Uterus (tissue), 4 donors: Measurements from ENCODE around the gene CLIC1. TPM values are rescaled to one million over a fixed set of nuclear protein-coding genes. Genes with fewer than 3 reads are reported as not detected.

Experiments
- DNase-seq, 2 donors: peaks; one replicate each; pipeline ENCODE4 v3.0.0-alpha.2; 2019 to 2020
- H3K27ac ChIP-seq, 2 donors: fragments of 200-600 bp; sonication (generic); 1 replicate in 1 of 2; 2 replicates in 1 of 2; pipeline ENCODE4 v1.5.1; 2016 to 2018
- H3K27me3 ChIP-seq, 2 donors: fragments of 200-600 bp; sonication (generic); one replicate each; pipeline ENCODE4 v1.5.1; 2018 to 2019; ENCODE audit warnings: control low read depth in 1 of 2
- H3K36me3 ChIP-seq, 2 donors: fragments of 200-600 bp; sonication (generic); one replicate each; pipeline ENCODE4 v1.5.1; 2019; ENCODE audit warnings: control low read depth in 1 of 2
- H3K4me1 ChIP-seq, 2 donors: fragments of 200-600 bp; sonication (generic); one replicate each; pipeline ENCODE4 v1.5.1; 2018 to 2019; ENCODE audit warnings: control low read depth in 1 of 2
- H3K4me3 ChIP-seq, 2 donors: fragments of 200-600 bp; sonication (generic); 1 replicate in 1 of 2; 2 replicates in 1 of 2; pipeline ENCODE4 v1.5.1; 2018 to 2019; ENCODE audit warnings: mild to moderate bottlenecking in 1 of 2
- H3K9me3 ChIP-seq, 2 donors: fragments of 200-600 bp; sonication (generic); one replicate each; pipeline ENCODE4 v1.5.1; 2019; ENCODE audit warnings: control low read depth in 1 of 2
- POLR2A ChIP-seq, 2 donors: fragments of 450-650 bp; IDR thresholded peaks; one replicate each; pipeline ENCODE4 v1.6.1; 2016; ENCODE audit warnings: antibody characterized with exemption in 2 of 2, mild to moderate bottlenecking in 1 of 2, moderate library complexity in 1 of 2
- intact Hi-C: fragments of 100-400 bp; cut with DNase I; formaldehyde crosslinking; loops from one replicate; pipeline ENCODE4 v1.15.1; 2023; ENCODE audit warnings: low total_unique reads
- total RNA-seq, 4 donors: library from RNA; depleted of rRNA in 3 of 4; stranded (reverse); fragments of >200 nt in 3 of 4; gene quantifications; one replicate each; pipeline versions ENCODE4 v1.1.0 to v1.2.4, GENCODE V29; 2014 to 2023
- TF ChIP-seq, protein P1 (sequence below), 4 experiments: fragments of 200-600 bp in 2 of 4; fragments of 450-650 bp in 2 of 4; sonication (generic) in 2 of 4; IDR thresholded peaks; one replicate each; pipeline ENCODE4 v1.5.1; 2016 to 2019; ENCODE audit warnings: antibody characterized with exemption in 4 of 4, mild to moderate bottlenecking in 2 of 4, moderate library complexity in 1 of 4
- donor health status: DM: yes; HTN: yes; CAD: no.

The CLIC1 gene
- total RNA-seq, 4 donors from 2014 or later: 173 to 328 (median 216) TPM

DNA sequence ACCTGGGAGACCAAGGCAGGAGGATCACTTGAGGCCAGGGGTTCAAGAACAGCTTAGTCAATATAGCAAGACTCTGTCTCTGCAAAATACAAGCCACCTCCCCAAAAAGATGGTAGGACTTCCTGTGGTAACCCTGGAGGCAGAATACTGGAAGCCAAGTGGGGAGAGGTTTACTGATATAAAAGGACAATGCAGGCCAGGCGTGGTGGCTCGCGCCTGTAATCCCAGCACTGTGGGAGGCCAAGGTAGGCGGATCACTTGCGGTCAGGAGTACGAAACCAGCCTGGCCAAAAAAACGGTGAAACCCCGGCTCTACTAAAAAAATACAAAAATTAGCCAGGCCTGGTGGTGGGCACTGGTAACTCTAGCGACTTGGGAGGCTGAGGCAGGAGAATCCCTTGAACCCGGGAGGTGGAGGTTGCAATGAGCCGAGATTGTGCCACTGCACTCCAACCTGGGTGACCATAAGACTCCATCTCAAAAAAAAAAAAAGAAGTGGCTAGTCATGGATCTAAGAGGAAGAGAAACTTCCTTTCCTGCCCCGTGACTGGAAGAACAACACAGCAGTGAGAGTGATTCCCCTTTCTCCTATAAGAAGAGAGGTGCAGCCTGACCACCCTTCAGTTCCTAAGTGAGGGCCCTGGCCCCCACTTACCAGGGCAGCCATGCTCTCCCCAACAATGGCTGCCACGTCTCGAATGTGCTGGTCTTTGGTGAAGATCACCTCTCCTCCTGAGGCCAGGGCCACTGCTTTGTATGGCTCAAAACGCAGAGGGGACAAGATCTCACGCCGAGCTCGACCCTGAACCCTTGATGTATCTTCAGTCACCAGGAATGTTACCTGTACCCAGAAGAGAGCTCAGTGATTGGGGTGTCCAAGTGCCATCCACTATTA lies 32.3 kb upstream of the CLIC1 start:
- no peak for TF ChIP-seq POLR2A (IDR thresholded peaks at IDR 0.05)
- TF ChIP-seq, protein P1, sequence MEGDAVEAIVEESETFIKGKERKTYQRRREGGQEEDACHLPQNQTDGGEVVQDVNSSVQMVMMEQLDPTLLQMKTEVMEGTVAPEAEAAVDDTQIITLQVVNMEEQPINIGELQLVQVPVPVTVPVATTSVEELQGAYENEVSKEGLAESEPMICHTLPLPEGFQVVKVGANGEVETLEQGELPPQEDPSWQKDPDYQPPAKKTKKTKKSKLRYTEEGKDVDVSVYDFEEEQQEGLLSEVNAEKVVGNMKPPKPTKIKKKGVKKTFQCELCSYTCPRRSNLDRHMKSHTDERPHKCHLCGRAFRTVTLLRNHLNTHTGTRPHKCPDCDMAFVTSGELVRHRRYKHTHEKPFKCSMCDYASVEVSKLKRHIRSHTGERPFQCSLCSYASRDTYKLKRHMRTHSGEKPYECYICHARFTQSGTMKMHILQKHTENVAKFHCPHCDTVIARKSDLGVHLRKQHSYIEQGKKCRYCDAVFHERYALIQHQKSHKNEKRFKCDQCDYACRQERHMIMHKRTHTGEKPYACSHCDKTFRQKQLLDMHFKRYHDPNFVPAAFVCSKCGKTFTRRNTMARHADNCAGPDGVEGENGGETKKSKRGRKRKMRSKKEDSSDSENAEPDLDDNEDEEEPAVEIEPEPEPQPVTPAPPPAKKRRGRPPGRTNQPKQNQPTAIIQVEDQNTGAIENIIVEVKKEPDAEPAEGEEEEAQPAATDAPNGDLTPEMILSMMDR (IDR thresholded peaks at IDR 0.05): no peak
- H3K4me1 ChIP-seq: no peaks in the 10 kb centered on the region
- intact Hi-C loops: no loop called here
- H3K36me3 ChIP-seq: no peaks in the 10 kb centered on the region
- no peak overlapping the region for H3K27ac ChIP-seq
- no peaks in the 10 kb centered on the region for H3K27me3 ChIP-seq
- DNase-seq: no peak
- H3K4me3 ChIP-seq: no peak overlapping the region
- H3K9me3 ChIP-seq: no peaks in the 10 kb centered on the region

DNA sequence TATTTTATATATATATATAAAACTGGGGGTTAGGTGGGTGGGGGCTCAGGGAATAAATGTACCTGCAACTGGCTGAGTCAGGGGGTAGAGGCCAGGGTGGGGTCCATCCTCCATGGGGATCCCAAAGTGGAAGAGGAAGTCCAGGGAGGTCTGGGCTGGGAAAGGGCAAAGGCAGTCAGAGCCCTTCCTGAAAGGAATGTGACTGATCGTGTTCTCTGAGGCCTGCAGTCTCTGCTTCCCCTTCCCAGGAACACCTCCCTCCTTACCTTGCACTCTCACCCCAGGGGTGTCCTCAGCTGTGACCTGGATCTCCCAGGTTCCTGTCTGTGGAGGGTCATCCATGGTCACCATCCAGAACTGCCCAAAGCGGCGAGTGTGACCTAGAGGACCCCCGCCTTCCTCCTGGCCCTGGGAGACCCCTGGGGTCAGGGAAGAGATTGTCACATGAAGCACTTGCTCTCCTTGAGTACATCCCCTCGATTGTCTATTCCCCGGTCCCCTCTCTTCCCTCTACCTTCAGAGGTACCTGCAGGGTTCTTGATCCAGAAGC lies 30.8 kb upstream of the CLIC1 start:
- no peak for DNase-seq
- Histone ChIP-seq H3K27me3 (no peaks in the 10 kb centered on the region), H3K27ac (no peak overlapping the region), H3K36me3 (no peaks in the 10 kb centered on the region), H3K4me1 (no peaks in the 10 kb centered on the region), H3K4me3 (no peak overlapping the region), H3K9me3 (no peaks in the 10 kb centered on the region)
- TF ChIP-seq POLR2A (IDR thresholded peaks at IDR 0.05): no peak
- TF ChIP-seq, protein P1 (IDR thresholded peaks at IDR 0.05): no peak
- intact Hi-C loops: no loop called here

DNA sequence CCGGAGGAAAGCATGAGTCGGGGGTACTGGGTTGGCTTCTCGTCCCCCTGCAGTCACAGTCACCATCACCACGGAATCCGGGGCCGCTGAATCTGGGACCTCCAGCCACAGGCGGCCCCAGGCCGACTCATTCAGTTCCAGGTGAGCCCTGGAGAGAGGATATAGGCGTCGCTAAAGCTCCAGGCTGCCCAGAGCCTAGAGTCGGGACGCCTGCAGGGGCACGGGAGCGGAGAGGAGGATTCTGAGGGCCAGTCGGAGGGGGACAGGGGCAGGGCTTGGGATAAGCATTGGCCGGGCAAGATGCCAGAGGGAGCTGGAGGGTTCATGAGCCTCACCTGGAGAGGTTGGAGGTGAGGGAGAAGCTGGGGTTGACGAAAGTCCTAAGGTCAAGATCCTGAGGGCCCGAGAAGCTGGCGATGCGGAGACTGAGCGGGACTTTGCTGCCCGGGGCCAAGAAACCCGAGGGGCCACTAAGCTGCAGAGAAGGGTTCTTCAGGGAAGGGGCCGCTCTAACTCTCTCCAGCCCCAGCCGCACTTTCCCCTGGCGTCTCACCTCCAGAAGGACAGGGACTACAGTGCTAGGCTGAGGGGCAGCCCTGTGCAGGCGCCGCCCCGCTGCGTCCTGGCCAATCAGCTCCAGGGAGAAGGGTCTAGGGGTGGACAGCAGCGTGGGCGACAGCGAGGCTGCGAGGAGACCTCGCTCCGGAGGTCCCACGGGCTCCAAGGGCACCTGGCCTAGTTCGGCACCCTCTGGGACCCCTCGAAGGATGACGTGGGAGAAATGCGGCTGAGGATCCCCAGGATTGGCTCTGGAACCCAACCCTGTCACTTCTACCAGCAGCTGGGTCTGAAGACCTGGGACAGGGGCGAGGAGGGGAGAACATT lies 29.8 kb upstream of the CLIC1 start:
- no peak overlapping the region for H3K4me3 ChIP-seq
- intact Hi-C loops: no loop called here
- H3K27me3 ChIP-seq: no peaks in the 10 kb centered on the region
- no peaks in the 10 kb centered on the region for H3K36me3 ChIP-seq
- no peak for TF ChIP-seq POLR2A (IDR thresholded peaks at IDR 0.05)
- TF ChIP-seq, protein P1 (IDR thresholded peaks at IDR 0.05): peak in 1 of 4 experiments; percentile 3
- H3K27ac ChIP-seq: peak overlapping the region in 1 of 2 donors; percentile 11
- H3K9me3 ChIP-seq: no peaks in the 10 kb centered on the region
- DNase-seq: no peak
- no peaks in the 10 kb centered on the region for H3K4me1 ChIP-seq

DNA sequence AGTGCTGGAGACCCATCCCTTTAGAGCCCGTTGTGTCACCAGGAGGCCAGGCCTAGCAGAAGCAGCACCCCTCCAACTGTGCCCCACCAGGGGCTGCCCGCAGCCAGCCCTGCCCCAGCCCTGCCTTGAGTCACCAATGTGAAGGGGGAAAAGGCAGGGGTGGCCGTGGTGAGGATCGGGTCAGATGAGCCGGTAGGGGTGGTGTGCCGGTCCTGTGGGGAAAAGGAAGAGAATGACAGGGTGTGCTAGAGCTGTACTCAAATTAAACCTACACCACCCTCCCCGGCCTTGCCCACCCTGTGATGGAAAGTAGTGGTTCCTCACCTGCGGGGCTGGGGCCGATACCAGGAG lies 29.2 kb upstream of the CLIC1 start:
- Histone ChIP-seq H3K36me3 (no peaks in the 10 kb centered on the region), H3K4me1 (no peaks in the 10 kb centered on the region), H3K27ac (no peak overlapping the region), H3K9me3 (no peaks in the 10 kb centered on the region), H3K4me3 (no peak overlapping the region), H3K27me3 (no peaks in the 10 kb centered on the region)
- intact Hi-C loops: no loop called here
- DNase-seq: no peak
- TF ChIP-seq, protein P1 (IDR thresholded peaks at IDR 0.05): no peak
- TF ChIP-seq POLR2A (IDR thresholded peaks at IDR 0.05): no peak
